ENCODE data around the gene SYNE3. TPM values are rescaled to one million over a fixed set of nuclear protein-coding genes. Genes with fewer than 3 reads are reported as not detected.

SYNE3 gene
- total and polyA plus RNA-seq, 4 donors = 0.47 to 9.0 (median 4.7) TPM

DNA sequence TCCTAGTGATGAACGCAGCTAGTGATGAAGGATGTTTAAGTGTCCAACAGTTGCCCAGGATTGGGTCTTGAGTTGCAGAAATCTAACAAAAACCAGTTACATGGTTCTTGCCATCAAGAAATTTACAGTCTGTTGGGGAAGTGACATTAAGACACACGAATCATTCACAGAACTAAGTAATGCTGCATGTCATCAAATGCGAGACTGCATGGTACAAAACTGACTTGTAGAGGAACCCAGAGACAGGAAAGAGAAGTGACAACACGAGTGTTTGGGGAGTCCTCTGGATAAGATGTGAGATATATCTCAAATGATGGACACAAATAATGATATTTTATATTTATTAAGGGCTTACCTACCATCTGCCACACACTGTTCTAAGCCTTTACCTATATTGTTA lies 6.1 kb upstream of the SYNE3 start:
- TF ChIP-seq YY1 (IDR thresholded peaks at IDR 0.05) (no peak), NR2F2 (IDR thresholded peaks at IDR 0.05) (no peak), CTCF (IDR thresholded peaks at IDR 0.05; ENCODE audit: low read depth, low read length, missing input control) (no peak), GABPA (IDR thresholded peaks at IDR 0.05 in 1 of 2, conservative IDR thresholded peaks at IDR 0.05 in 1 of 2) (no peak)
- TF ChIP-seq, protein P1, sequence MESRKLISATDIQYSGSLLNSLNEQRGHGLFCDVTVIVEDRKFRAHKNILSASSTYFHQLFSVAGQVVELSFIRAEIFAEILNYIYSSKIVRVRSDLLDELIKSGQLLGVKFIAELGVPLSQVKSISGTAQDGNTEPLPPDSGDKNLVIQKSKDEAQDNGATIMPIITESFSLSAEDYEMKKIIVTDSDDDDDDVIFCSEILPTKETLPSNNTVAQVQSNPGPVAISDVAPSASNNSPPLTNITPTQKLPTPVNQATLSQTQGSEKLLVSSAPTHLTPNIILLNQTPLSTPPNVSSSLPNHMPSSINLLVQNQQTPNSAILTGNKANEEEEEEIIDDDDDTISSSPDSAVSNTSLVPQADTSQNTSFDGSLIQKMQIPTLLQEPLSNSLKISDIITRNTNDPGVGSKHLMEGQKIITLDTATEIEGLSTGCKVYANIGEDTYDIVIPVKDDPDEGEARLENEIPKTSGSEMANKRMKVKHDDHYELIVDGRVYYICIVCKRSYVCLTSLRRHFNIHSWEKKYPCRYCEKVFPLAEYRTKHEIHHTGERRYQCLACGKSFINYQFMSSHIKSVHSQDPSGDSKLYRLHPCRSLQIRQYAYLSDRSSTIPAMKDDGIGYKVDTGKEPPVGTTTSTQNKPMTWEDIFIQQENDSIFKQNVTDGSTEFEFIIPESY (IDR thresholded peaks at IDR 0.05) = no peak
- H3K9ac ChIP-seq (ENCODE audit: low read depth in 1 of 2, low read length in 2 of 2) = peak overlapping the region in 1 of 2 donors; percentile 2
- peak overlapping the region; percentile 91 to 92 for H3K27ac ChIP-seq (ENCODE audit: low read depth in 1 of 2, low read length in 2 of 2)
- no peak overlapping the region for H3K4me3 ChIP-seq (ENCODE audit: low read depth in 1 of 3, low read length in 3 of 3)
- no peaks in the 10 kb centered on the region for H3K36me3 ChIP-seq (ENCODE audit: control insufficient read depth in 4 of 4, insufficient read depth in 3 of 4, low read depth in 1 of 4, low read length in 3 of 4)
- peaks cover 6 to 60% (median 52%) of the 10 kb centered on the region in 4 donors for H3K4me1 ChIP-seq (ENCODE audit: control insufficient read depth in 4 of 4, insufficient read depth in 4 of 4, low read length in 3 of 4)
- H3K9me3 ChIP-seq (ENCODE audit: control insufficient read depth in 4 of 4, low read length in 3 of 4) = no peaks in the 10 kb centered on the region
- no peaks in the 10 kb centered on the region for H3K27me3 ChIP-seq (ENCODE audit: control insufficient read depth in 4 of 4, insufficient read depth in 4 of 4, low read length in 3 of 4)
- WGBS = 83% methylated on average over 4 of the region's 4 CpGs
- no peak for DNase-seq (ENCODE audit: low spot score)

DNA sequence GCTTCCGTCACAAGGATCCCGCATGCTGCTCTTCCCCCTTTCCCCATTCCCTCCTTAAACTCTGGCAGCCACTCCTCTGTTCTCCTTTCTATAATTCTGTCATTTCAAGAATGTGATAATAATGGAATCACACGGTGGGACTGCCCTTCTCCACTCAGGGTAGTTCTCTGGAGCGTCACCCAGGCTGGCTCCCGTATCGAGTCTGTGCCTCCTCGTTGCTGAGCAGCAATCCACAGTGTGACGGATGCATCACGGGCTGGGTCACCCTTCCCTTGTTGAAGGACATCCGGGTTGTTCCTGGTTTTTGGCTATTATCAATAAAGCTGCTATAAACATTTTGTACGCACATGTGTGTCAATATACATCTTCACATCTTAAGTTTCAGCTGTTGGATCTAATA lies 5.7 kb upstream of the SYNE3 start:
- Histone ChIP-seq H3K27ac (ENCODE audit: low read depth in 1 of 2, low read length in 2 of 2) (peak overlapping the region; percentile 91 to 92), H3K4me3 (ENCODE audit: low read depth in 1 of 3, low read length in 3 of 3) (no peak overlapping the region), H3K9me3 (ENCODE audit: control insufficient read depth in 4 of 4, low read length in 3 of 4) (no peaks in the 10 kb centered on the region), H3K4me1 (ENCODE audit: control insufficient read depth in 4 of 4, insufficient read depth in 4 of 4, low read length in 3 of 4) (peaks cover 6 to 61% (median 49%) of the 10 kb centered on the region in 4 donors), H3K27me3 (ENCODE audit: control insufficient read depth in 4 of 4, insufficient read depth in 4 of 4, low read length in 3 of 4) (no peaks in the 10 kb centered on the region), H3K9ac (ENCODE audit: low read depth in 1 of 2, low read length in 2 of 2) (no peak overlapping the region), H3K36me3 (ENCODE audit: control insufficient read depth in 4 of 4, insufficient read depth in 3 of 4, low read depth in 1 of 4, low read length in 3 of 4) (no peaks in the 10 kb centered on the region)
- 95% methylated on average over 11 of the region's 11 CpGs for WGBS
- DNase-seq (ENCODE audit: low spot score) = peak; percentile 30
- no peak for TF ChIP-seq EGR1 (IDR thresholded peaks at IDR 0.05; ENCODE audit: low read depth in 2 of 2)
- TF ChIP-seq, protein P1 (IDR thresholded peaks at IDR 0.05) = no peak
- TF ChIP-seq HNF4A (conservative IDR thresholded peaks at IDR 0.05) = no peak
- no peak for TF ChIP-seq ATF3 (IDR thresholded peaks at IDR 0.05)
- TF ChIP-seq RAD21 (IDR thresholded peaks at IDR 0.05) = no peak

- H3K27ac ChIP-seq (ENCODE audit: low read depth in 1 of 2, low read length in 2 of 2) = no peak overlapping the region
- H3K9ac ChIP-seq (ENCODE audit: low read depth in 1 of 2, low read length in 2 of 2) = no peak overlapping the region
- no peaks in the 10 kb centered on the region for H3K9me3 ChIP-seq (ENCODE audit: control insufficient read depth in 4 of 4, low read length in 3 of 4)
- no peak for DNase-seq (ENCODE audit: low spot score)
- TF ChIP-seq NR2F2 (IDR thresholded peaks at IDR 0.05) (no peak), HNF4G (IDR thresholded peaks at IDR 0.05) (no peak), EGR1 (IDR thresholded peaks at IDR 0.05; ENCODE audit: low read depth in 2 of 2) (no peak), ATF3 (IDR thresholded peaks at IDR 0.05) (no peak), MAX (IDR thresholded peaks at IDR 0.05) (no peak), CTCF (IDR thresholded peaks at IDR 0.05; ENCODE audit: low read depth, low read length, missing input control) (no peak), SP1 (IDR thresholded peaks at IDR 0.05) (no peak), RAD21 (IDR thresholded peaks at IDR 0.05) (no peak), GABPA (IDR thresholded peaks at IDR 0.05 in 1 of 2, conservative IDR thresholded peaks at IDR 0.05 in 1 of 2) (no peak)
- TF ChIP-seq, protein P1 (IDR thresholded peaks at IDR 0.05) = no peak
- H3K4me1 ChIP-seq (ENCODE audit: control insufficient read depth in 4 of 4, insufficient read depth in 4 of 4, low read length in 3 of 4) = peaks cover 12 to 55% (median 44%) of the 10 kb centered on the region in 4 donors
- no peaks in the 10 kb centered on the region for H3K27me3 ChIP-seq (ENCODE audit: control insufficient read depth in 4 of 4, insufficient read depth in 4 of 4, low read length in 3 of 4)
- WGBS = 91% methylated on average over 4 of the region's 4 CpGs
- H3K36me3 ChIP-seq (ENCODE audit: control insufficient read depth in 4 of 4, insufficient read depth in 3 of 4, low read depth in 1 of 4, low read length in 3 of 4) = no peaks in the 10 kb centered on the region
- H3K4me3 ChIP-seq (ENCODE audit: low read depth in 1 of 3, low read length in 3 of 3) = no peak overlapping the region
Measured at GRCh38 chr14:95521001-95521400, 4.6 kb upstream of the SYNE3 start.

Measured in liver (tissue), 9 donors.